ENCODE measurements around the gene TM9SF2. TPM values are rescaled to one million over a fixed set of nuclear protein-coding genes. Genes with fewer than 3 reads are reported as not detected.

The TM9SF2 gene
- total and polyA plus RNA-seq, 9 of the 15 experiments (the other 6 are each of a cell fraction or from before 2014, with no cell fraction given) = 23.3 to 83.2 (median 55.1) TPM

- Histone ChIP-seq H3K9me1 (ENCODE audit: control insufficient read depth, insufficient read depth, low read length) (no peaks in the 10 kb centered on the region), H3K4me1 (replicated peaks in 1 of 2; ENCODE audit: control insufficient read depth in 2 of 2, insufficient read depth in 2 of 2, low read length in 2 of 2) (no peaks in the 10 kb centered on the region), H3K4me3 (no peak overlapping the region), H3K36me3 (ENCODE audit: control insufficient read depth, insufficient read depth, low read length) (peaks cover 79% of the 10 kb centered on the region; the same call in 2 of the 3 replicates), H4K20me1 (replicated peaks; ENCODE audit: control insufficient read depth, insufficient read depth, low read length) (no peaks in the 10 kb centered on the region), H3K27me3 (ENCODE audit: control insufficient read depth in 2 of 2, insufficient read depth in 2 of 2, low read length in 2 of 2) (no peaks in the 10 kb centered on the region), H3K79me2 (ENCODE audit: control insufficient read depth, insufficient read depth, low read length) (no peaks in the 10 kb centered on the region), H3K4me2 (ENCODE audit: insufficient read depth, low read length) (no peak overlapping the region), H3K27ac (ENCODE audit: extremely low read depth, low read depth, low read length) (no peak overlapping the region), H2AFZ (ENCODE audit: low read depth, low read length) (no peak overlapping the region), H3K9ac (ENCODE audit: insufficient read depth in 1 of 2, low read depth in 2 of 2, low read length in 2 of 2) (no peak overlapping the region), H3K9me3 (replicated peaks; ENCODE audit: control insufficient read depth, insufficient read depth, low read depth, low read length) (no peaks in the 10 kb centered on the region)
- CTCF ChIA-PET (ENCODE audit: low intra/inter-chr PET ratio) = no interaction called here
- TF ChIP-seq DNMT1 (IDR thresholded peaks at IDR 0.05) (no peak), ZNF695 (CRISPR knock-in tag; IDR thresholded peaks at IDR 0.05) (no peak), ZNF197 (CRISPR knock-in tag; IDR thresholded peaks at IDR 0.05; ENCODE audit: low read depth) (no peak), NR2F6 (CRISPR knock-in tag; IDR thresholded peaks at IDR 0.05) (no peak), RFX5 (IDR thresholded peaks at IDR 0.05; ENCODE audit: low read depth, low read length) (no peak), ZNF77 (CRISPR knock-in tag; IDR thresholded peaks at IDR 0.05) (no peak), ZNF57 (CRISPR knock-in tag; IDR thresholded peaks at IDR 0.05) (no peak), FOXA3 (CRISPR knock-in tag; conservative IDR thresholded peaks at IDR 0.05 in 1 of 2, IDR thresholded peaks at IDR 0.05 in 1 of 2) (no peak), CBFA2T2 (conservative IDR thresholded peaks at IDR 0.05) (no peak), ELF1 (tag; IDR thresholded peaks at IDR 0.05) (no peak), POLR2AphosphoS5 (IDR thresholded peaks at IDR 0.05; ENCODE audit: control insufficient read depth, insufficient read depth, low read depth, low read length) (no peak)
- no peak for ATAC-seq
- POLR2A ChIA-PET = interaction anchor here (0.9 to 1.2 kb wide), 2 partner anchors 17 to 54 kb away, joined by 3 read pairs; no protein-coding TSS in a partner anchor
- in situ Hi-C loops (cut with MboI) = no loop called here
- DNase-seq (ENCODE audit: extremely low read depth in 1 of 4, low spot score in 3 of 4) = no peak
- FAIRE-seq = no peak
- 94% methylated on average over 6 of the region's 7 CpGs for WGBS (ENCODE audit: insufficient coverage, low coverage, missing lambda C conversion rate)
- no TSS peak for BruUV-seq (replicated peaks)
- intact Hi-C loops (cut with micrococcal nuclease) = no loop called here
These were observed 55.7 kb downstream of the TM9SF2 start for GRCh38 chr13:99556867-99557443.
